ENCODE data around the gene LRRC4C. TPM values are rescaled to one million over a fixed set of nuclear protein-coding genes. Genes with fewer than 3 reads are reported as not detected.
"Not testable (repeated sequence)": the region's sequence is repeated elsewhere in the genome, so short reads cannot be mapped to it uniquely, and the experiment has no call there.

Gene LRRC4C
- total RNA-seq, 1 donor from 2014 or later: not detected

DNA sequence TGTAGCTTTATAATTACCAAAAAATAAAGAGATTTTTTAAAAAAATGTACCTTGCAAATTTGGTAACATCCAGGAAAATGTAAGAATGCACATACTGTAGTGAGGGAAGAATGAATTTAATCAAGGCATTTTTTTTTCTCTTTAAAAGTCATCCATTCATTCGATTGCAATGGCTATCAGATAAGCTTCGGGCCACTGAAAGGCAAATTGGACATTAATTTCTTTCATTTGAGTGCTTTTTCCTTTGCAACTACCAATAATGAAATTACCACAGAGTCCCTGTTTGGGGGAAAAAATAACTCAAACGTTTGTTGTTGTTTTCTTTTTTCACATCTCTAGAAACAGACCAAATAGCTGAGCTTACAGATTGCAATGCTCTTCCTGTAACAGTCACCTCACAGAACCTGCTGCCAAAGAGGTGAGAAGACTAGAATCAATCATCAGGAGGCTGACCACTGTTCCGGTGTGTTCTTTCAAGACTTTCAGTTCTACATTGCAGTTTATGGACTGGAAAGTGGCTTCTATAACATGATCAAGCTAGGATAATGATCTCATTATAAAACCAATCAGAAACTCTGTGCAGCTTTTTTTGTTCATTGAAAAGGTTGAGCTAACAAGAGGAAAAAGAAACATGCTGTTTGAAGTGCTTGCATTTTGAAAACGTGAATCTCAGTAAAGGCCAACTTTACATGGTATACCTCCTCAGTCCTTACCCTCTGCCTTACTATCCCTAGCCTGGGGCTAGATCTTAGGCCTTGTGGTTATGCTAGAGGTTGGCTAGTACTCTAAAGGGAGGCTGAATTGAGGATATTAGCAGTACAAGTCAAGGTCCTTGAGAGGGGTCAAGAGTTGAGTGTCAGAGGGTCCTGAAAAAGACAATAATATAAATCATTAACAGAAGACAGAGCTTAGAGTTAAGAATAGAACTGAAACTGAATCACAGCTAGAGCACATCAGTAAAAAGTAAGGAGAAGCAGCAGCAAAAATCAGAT, 1276.1 kb downstream of the LRRC4C start:
- Mint-ChIP-seq H3K27me3 (ENCODE audit: insufficient read depth) (no peaks in the 10 kb centered on the region), H3K27ac (no peak overlapping the region), H3K9me3 (peaks cover 9% of the 10 kb centered on the region), H3K4me1 (ENCODE audit: low read depth) (no peaks in the 10 kb centered on the region), H3K4me3 (no peak overlapping the region), H3K36me3 (ENCODE audit: low read depth) (no peaks in the 10 kb centered on the region)
- intact Hi-C loops (cut with micrococcal nuclease): no loop called here
- no peak for DNase-seq (ENCODE audit: low spot score)

DNA sequence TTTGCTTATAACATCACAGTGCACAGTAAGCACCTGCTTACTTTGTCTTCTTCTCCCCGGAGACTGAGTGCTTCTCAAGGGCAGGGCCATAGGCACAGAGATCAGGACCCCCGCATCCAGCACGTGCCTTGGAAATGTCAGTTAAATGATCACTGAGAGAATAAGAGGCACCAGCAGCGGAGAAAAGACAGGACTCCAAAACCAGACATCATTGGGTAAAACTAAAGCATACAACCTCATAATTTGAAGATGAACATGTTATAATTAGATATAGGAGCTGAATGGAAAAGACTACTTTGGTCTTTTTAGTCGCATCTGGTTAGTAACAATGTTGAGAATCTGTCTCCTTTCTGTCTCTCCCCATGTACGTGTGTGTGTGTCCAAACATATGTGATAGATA, 1279.9 kb downstream of the LRRC4C start:
- intact Hi-C loops (cut with micrococcal nuclease): no loop called here
- H3K9me3 Mint-ChIP-seq: peaks cover 21% of the 10 kb centered on the region
- H3K36me3 Mint-ChIP-seq (ENCODE audit: low read depth): no peaks in the 10 kb centered on the region
- no peak overlapping the region for H3K4me3 Mint-ChIP-seq
- no peak overlapping the region for H3K27ac Mint-ChIP-seq
- H3K4me1 Mint-ChIP-seq (ENCODE audit: low read depth): no peaks in the 10 kb centered on the region
- no peaks in the 10 kb centered on the region for H3K27me3 Mint-ChIP-seq (ENCODE audit: insufficient read depth)
- no peak for DNase-seq (ENCODE audit: low spot score)

DNA sequence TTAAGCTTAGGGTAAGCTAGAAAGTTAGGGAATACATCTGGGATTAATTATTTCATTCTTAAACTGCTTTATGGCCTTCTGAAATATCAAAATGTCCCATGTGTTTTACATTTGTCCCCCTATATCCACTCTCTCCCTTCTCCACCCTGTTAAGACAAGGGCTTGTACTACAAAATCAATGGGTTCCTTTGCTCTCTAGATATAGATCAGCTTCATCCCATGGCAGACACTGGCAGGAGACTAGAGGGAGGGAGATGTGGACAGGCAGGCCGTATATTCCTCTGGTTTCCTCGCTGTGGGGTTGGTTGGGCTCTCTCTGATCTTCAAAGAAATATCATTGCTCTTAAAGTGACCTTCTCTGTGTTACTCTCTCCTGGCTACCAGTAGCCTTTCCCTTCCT, 1281.0 kb downstream of the LRRC4C start:
- no peak overlapping the region for H3K4me3 Mint-ChIP-seq

DNA sequence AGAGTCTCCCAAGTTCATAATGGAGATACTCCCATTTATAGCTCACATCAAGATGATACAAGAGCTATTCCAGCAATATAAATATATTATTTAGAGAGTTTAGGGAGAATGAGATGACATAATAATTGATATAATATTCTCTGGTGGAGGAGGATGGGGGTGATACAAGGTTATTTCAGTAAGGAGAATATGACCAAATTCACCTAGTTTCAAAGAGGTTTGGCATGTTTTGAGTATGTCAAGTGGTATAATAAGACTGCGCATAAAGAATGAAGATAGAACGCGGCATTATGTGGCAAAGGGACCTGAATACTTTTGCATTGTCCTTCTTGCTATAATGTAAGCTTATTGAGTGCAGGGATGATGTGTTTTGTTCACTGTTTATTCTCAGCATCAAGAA, 1283.5 kb downstream of the LRRC4C start:
- DNase-seq (ENCODE audit: low spot score): no peak
- Mint-ChIP-seq H3K27ac (no peak overlapping the region), H3K27me3 (ENCODE audit: insufficient read depth) (no peaks in the 10 kb centered on the region), H3K36me3 (ENCODE audit: low read depth) (no peaks in the 10 kb centered on the region), H3K4me3 (no peak overlapping the region), H3K9me3 (peaks cover 21% of the 10 kb centered on the region), H3K4me1 (ENCODE audit: low read depth) (no peaks in the 10 kb centered on the region)
- intact Hi-C loops (cut with micrococcal nuclease): no loop called here

More for the DNA sequence above, 1281.0 kb downstream of the LRRC4C start:
- Mint-ChIP-seq H3K9me3 (peaks cover 21% of the 10 kb centered on the region), H3K36me3 (ENCODE audit: low read depth) (no peaks in the 10 kb centered on the region), H3K27me3 (ENCODE audit: insufficient read depth) (no peaks in the 10 kb centered on the region), H3K4me1 (ENCODE audit: low read depth) (no peaks in the 10 kb centered on the region), H3K27ac (no peak overlapping the region)
- DNase-seq (ENCODE audit: low spot score): no peak
- intact Hi-C loops (cut with micrococcal nuclease): no loop called here

DNA sequence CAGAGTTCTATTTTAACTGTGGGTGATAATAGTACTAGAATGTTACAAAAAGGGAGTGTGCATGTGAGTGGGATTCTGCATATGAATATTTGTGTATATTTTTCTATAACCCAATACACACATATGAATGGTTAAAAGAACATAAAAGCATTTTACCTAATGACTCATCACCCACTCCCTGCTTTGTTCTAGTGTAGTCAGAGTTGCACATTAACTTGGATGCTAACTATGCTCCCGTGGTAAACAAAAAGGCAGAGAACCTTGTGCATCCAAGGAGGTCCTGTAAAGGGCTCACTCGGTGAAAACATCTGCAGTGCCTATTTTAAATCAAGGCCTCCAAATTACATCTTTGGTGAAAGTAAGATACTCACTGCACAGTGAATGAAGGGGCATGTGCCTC, 1289.4 kb downstream of the LRRC4C start:
- no peak overlapping the region for H3K4me3 Mint-ChIP-seq

DNA sequence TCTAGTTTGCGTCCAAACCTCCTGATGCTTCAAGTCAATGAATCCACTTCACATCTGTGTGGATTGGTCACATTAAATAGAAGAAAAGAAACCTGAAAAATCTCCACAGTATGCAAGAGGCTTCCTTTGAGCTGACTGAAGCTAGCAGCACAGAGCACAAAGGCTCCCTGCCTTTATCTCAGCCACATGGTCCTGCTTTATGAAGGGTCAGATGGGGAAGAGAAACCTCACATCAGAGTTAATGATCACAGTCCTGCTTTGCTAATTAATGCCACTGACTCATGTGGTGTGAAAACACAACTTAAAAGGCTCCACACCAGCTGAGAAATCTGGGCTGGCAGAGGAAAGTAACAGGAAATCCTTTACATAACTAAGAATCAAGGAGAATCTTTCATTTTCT, 1291.0 kb downstream of the LRRC4C start:
- H3K4me3 Mint-ChIP-seq: no peak overlapping the region
- H3K36me3 Mint-ChIP-seq (ENCODE audit: low read depth): no peaks in the 10 kb centered on the region
- DNase-seq (ENCODE audit: low spot score): no peak
- peaks cover 18% of the 10 kb centered on the region for H3K9me3 Mint-ChIP-seq
- H3K27me3 Mint-ChIP-seq (ENCODE audit: insufficient read depth): no peaks in the 10 kb centered on the region
- intact Hi-C loops (cut with micrococcal nuclease): no loop called here
- H3K27ac Mint-ChIP-seq: no peak overlapping the region
- no peaks in the 10 kb centered on the region for H3K4me1 Mint-ChIP-seq (ENCODE audit: low read depth)

More for the DNA sequence above, 1289.4 kb downstream of the LRRC4C start:
- peaks cover 20% of the 10 kb centered on the region for H3K9me3 Mint-ChIP-seq
- H3K27ac Mint-ChIP-seq: no peak overlapping the region
- no peaks in the 10 kb centered on the region for H3K4me1 Mint-ChIP-seq (ENCODE audit: low read depth)
- H3K36me3 Mint-ChIP-seq (ENCODE audit: low read depth): no peaks in the 10 kb centered on the region
- intact Hi-C loops (cut with micrococcal nuclease): no loop called here
- DNase-seq (ENCODE audit: low spot score): no peak
- H3K27me3 Mint-ChIP-seq (ENCODE audit: insufficient read depth): no peaks in the 10 kb centered on the region

DNA sequence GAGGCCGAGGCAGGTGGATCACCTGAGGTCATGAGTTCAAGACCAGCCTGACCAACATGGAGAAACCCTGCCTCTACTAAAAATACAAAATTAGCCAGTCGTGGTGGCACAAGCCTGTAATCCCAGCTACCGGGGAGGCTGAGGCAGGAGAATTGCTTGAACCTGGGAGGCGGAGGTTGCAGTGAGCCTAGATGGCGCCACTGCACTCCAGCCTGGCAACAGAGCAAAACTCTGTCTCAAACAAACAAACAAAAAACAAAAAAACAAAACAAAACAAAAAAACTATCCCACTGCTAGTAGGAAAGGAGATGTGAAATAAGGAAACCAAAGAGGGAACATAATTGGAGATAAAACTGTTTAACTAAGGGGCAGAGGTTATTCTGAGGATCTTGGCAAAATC, 1291.6 kb downstream of the LRRC4C start:
- intact Hi-C loops (cut with micrococcal nuclease); H3K27ac Mint-ChIP-seq: not testable (repeated sequence)

DNA sequence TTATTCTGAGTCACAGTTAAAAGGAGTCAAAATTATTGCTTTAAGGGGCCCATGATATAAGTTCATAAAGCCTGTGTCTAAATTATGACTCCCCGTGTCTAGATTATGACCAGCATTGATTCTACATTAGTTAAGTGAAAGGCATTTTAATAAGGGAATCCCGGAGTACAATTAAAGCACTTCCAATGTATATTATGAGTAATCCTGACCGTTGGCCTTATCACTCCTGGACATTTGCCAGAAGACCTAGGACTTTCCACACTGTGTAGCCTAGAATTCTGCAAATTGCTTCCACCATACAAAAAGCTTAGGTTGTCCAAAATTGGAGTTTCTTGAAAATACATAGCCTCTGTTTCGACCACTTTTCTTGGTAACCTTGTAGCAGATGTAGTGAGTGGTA, 1292.6 kb downstream of the LRRC4C start:
- Mint-ChIP-seq H3K9me3 (peaks cover 18% of the 10 kb centered on the region), H3K27ac (no peak overlapping the region), H3K4me1 (ENCODE audit: low read depth) (no peaks in the 10 kb centered on the region), H3K27me3 (ENCODE audit: insufficient read depth) (no peaks in the 10 kb centered on the region), H3K36me3 (ENCODE audit: low read depth) (no peaks in the 10 kb centered on the region), H3K4me3 (no peak overlapping the region)
- DNase-seq (ENCODE audit: low spot score): no peak
- intact Hi-C loops (cut with micrococcal nuclease): no loop called here

More for the DNA sequence above, 1291.6 kb downstream of the LRRC4C start:
- not testable (repeated sequence) for H3K27me3 Mint-ChIP-seq (ENCODE audit: insufficient read depth); H3K4me1 Mint-ChIP-seq (ENCODE audit: low read depth); H3K36me3 Mint-ChIP-seq (ENCODE audit: low read depth); H3K4me3 Mint-ChIP-seq; DNase-seq (ENCODE audit: low spot score)
- H3K9me3 Mint-ChIP-seq: peaks cover 18% of the 10 kb centered on the region

DNA sequence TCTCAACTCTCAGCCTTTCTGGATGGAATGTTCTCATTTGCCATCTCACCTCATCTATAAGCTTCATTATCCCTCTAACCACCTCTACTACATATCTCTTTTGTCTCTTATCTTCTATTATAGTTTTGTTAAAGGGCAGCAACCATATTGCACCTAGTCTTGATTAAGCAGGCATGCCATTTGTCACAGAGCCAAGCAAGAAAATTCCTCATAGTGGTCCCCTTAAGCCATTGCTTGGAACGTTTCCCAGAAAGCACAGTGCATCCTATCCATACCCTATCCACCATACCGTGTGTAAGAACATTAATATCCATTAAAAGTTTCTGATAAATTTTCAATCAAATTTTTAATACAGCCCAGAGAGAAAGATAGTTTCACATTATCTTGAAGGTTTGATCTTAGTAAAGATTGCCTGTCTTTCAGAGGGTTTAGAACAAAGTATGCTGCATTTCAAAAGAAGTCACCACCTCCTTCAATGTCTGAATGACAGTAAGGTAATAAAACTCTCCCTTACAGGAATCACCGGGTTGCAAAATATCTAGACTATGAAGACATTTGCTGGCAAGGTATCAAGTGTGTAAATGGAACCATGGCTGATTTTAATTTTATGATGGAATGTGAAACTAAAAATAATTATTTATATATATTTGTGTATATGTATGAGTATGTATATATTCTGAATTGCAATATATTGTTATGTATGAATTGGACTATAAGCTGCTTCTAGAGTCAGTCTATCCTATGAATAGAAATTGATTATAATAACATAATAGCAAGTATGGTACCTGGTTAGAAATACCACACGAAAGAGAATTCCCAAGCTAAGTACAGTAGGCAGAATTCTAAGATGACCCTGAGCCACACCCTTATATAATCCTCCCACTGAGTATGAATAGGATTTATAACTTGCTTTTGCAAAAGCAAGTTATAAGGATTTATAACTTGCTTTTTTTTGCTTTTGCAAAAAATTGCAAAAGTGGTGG, 1296.3 kb downstream of the LRRC4C start:
- Mint-ChIP-seq H3K9me3 (peaks cover 18% of the 10 kb centered on the region), H3K4me3 (no peak overlapping the region), H3K4me1 (ENCODE audit: low read depth) (no peaks in the 10 kb centered on the region), H3K27me3 (ENCODE audit: insufficient read depth) (no peaks in the 10 kb centered on the region), H3K36me3 (ENCODE audit: low read depth) (no peaks in the 10 kb centered on the region), H3K27ac (no peak overlapping the region)
- intact Hi-C loops (cut with micrococcal nuclease): no loop called here
- no peak for DNase-seq (ENCODE audit: low spot score)

DNA sequence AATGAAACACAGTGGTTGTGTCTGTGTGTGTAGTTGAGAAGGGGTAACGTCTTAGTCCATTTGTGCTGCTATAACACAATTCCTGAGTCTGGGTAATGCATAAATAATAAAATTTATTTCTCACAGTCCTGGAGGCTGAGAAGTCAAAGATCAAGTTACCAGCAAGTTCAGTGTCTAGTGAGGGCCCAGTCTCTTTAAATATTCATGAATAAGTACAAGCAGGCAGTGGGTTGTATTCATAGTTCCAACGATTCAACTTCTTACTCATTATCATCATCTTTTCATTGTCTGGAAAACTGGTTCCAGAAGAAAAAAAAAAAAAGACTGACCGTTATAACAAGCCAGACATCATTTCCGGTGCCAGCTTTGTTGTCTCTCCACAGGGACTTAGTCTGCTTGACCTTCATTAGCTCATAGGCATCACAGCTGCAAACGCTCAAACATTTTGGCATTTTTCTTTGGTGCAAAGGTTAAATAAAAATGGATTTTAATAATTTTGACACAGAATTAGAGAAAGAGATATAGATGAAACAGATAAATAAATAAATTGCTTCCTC, 1297.5 kb downstream of the LRRC4C start:
- Mint-ChIP-seq H3K27me3 (ENCODE audit: insufficient read depth) (no peaks in the 10 kb centered on the region), H3K9me3 (peaks cover 23% of the 10 kb centered on the region), H3K36me3 (ENCODE audit: low read depth) (no peaks in the 10 kb centered on the region), H3K4me1 (ENCODE audit: low read depth) (no peaks in the 10 kb centered on the region), H3K4me3 (no peak overlapping the region), H3K27ac (no peak overlapping the region)
- intact Hi-C loops (cut with micrococcal nuclease): no loop called here
- DNase-seq (ENCODE audit: low spot score): no peak

DNA sequence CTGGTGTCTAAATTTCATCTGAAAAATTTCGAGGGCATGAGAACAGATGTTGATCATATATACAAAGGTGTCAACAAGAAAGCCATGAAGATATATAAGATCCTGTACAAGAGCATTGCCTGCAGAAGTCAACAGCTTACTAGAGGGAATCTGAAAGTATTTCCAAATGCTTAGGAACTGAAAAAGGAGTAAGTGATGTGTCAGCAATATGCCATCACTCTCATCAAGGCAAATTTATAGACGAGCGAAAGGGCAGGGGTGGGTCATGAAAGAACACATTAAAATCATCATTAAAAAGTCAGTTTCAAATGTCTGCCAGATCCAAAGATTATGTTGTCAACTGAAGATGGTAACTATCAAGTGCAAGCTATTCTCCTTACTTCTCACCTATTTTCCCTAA, 1299.0 kb downstream of the LRRC4C start:
- Mint-ChIP-seq H3K36me3 (ENCODE audit: low read depth) (no peaks in the 10 kb centered on the region), H3K4me1 (ENCODE audit: low read depth) (no peaks in the 10 kb centered on the region)
- intact Hi-C loops (cut with micrococcal nuclease): no loop called here

DNA sequence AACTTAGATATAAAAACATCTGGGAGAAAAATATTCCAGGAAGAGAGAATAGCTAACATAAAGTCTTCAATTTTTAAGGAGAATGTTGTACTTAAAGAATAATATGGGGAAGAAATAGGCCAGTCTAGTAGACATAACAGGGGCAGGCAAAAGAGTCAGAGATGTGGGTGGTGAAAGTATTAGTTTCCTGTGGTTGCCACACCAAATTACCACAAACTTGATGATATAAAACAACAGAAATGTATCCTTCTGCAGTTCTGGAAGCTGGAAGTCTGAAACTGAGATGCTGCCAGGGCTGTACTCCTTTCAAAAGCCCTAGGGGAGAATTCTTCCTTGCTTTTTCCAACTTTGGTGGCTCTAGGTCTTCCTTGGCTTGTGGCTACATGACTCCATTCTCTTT, 1309.7 kb downstream of the LRRC4C start:
- H3K4me1 Mint-ChIP-seq (ENCODE audit: low read depth): no peaks in the 10 kb centered on the region
- H3K9me3 Mint-ChIP-seq: peaks cover 4% of the 10 kb centered on the region
- intact Hi-C loops (cut with micrococcal nuclease): no loop called here
- no peaks in the 10 kb centered on the region for H3K36me3 Mint-ChIP-seq (ENCODE audit: low read depth)
- no peak for DNase-seq (ENCODE audit: low spot score)
- H3K27me3 Mint-ChIP-seq (ENCODE audit: insufficient read depth): no peaks in the 10 kb centered on the region
- no peak overlapping the region for H3K27ac Mint-ChIP-seq
- H3K4me3 Mint-ChIP-seq: no peak overlapping the region

More for the DNA sequence above, 1299.0 kb downstream of the LRRC4C start:
- Mint-ChIP-seq H3K27ac (no peak overlapping the region), H3K4me3 (no peak overlapping the region), H3K9me3 (peaks cover 31% of the 10 kb centered on the region), H3K27me3 (ENCODE audit: insufficient read depth) (no peaks in the 10 kb centered on the region)
- DNase-seq (ENCODE audit: low spot score): no peak
